DMS153 treated with DMSO at 0.1 percent for 48 hours (cell line): Measurements from ENCODE around the gene USP12.

ENCODE experiments used
- DNase-seq: peaks from one replicate; lab custom pipeline; 2025; ENCODE audit not compliant: unreplicated experiment; lab: John Stamatoyannopoulos, UW

USP12 gene

DNA sequence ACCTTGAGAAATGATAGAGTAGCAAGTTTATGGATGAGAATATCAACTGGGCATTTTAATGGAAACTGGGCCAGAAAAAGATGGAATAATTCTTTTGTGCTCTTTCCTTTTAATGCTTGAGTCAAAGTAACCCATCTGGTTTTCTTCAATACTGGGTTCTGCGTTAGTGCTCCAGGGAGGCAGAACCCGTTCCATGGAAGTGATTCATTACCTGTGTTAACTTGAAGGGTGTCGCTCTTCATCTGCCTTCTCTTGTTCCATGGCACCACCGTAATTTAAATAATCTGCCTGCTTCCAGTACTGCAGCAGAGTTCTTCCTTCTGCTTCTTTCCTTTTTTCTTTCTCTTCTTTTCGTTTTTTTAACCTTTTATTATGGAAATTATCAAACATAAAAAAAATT lies 14.7 kb upstream of the USP12 start:
- no peak for DNase-seq

DNA sequence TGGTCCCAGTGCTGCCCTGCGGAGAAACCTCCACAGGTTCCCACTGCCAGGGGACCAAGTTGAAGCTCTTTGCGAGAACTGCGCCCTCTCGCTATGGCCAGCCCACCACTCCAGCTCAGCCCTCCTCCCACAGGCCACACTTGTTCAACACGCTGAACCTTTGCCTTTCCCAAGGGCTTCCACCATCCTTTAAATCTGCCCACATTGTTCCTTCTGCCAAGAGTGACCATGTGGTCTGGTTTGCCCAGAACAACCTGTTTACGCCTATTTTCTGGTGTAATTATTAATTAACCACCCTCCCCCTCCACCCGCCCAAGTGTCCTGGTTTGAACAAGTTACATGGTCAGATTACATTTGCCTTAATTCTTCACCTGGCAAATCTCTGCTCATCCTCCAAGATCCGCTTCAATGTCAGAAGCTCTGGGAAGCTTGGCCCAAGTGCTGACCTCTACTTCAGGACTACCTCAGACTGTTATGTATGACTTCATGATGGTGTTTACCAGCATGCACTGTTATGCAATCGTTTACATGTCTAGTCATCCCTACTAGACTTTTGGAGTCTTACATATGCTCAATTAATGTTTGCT lies 12.0 kb upstream of the USP12 start:
- DNase-seq = no peak

DNA sequence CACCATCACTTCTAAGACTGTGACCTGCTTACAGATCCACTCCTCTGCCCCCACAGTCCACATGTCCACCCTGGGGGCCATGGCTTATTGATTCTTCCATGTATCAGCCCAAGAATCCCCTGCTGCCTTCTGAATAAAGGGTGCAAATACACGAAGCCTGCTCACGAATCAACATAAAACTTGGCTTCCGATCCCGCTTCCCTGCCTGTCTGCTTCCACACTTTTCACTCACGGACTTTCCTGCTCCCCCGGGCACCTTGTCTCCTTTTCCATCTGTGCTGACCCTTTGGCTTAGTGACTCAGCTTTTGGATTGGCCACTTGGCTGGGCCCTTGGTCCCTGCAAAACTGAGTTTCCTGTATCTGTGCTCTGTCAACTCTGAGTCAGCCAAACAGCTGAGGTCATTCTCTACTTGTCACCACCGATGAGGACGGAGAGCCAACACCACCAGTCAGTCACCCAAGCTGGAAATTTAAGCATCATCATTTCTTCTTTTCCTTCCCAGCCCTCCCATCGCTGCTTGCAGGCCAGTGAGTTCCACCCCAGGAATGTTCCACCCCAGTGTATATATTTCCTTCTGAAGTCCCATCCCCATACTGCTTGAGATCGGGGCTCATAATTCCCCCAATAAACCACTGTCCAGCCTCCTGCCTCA lies 11.4 kb upstream of the USP12 start:
- no peak for DNase-seq

DNA sequence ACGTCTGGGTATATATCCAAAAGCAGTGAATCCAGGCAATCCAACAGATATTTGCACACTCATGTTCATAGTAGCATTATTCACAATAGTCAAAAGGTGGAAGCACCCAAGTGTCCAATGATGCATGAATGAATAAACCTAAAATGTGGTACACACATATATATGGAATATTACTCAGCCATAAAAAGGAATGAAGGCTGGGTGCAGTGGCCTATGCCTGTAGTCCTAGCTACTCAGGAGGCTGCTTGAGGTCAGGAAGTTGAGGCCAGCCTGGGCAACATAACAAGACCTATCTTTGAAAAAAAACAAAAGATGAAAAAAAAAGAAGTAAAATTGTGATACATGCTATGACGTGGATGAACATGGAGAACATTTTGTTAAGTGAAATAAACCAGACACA lies 10.4 kb upstream of the USP12 start:
- no peak for DNase-seq

DNA sequence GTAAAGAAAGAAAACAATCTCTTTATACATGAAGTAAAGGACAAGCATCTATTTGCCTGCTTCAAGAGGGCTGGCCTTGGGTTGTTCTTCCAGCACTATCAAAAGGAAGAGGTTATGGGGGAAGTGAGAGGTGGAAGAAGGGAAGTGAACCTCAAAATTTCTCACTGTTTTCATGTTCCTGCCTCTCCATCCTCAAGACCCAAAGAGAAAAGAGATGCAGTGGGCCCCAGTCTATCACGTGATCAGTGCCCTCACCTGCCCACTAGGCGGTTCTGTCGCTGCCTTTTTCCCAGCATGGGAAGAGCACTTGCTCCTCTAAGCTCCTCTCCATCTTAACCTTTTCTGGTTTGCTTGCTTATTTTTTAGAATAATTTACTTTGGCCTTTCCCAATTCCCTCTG lies 6.2 kb upstream of the USP12 start:
- no peak for DNase-seq

DNA sequence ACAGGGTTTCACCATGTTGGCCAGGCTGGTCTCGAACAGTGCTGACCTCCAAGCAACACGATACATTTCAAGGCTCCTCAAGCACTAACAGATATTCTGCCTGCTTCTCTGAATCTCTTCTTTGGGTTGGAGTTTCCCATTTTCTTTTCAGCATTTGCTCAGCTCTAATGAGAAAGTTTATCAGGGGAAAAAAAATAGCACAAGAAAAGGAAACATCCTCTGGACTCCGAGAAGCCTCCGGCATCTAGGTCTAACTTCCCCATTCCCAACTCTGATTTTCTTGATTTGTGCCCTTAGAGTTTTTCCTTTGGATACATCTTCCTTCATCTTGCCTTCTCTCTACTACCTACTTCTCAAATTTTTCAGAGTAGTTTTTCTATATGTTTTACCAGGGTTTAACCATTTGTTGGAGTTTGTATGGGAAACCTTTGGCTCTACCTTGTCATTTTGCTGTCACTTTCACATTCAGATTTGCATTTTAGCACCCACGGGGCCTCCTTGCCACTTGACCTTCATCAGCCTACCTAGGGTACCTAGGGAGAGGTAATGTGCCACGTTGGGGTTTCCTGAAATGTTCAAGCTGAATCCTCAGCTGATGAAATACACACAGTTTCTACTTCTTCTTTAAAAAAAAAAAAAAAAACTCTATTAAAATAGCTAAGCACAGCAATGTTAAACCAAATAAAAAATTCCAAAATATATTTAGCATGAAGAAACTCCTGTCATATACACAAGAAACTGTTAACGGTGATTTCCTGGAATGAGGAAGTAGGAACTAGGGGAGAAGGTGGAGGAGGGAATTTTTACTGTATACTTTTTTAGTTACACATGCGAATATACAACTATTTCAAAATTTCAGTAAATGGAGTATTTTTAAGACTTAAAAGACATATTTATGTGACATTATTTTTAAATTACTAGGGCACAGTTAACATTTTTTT lies 5.1 kb upstream of the USP12 start:
- no peak for DNase-seq

DNA sequence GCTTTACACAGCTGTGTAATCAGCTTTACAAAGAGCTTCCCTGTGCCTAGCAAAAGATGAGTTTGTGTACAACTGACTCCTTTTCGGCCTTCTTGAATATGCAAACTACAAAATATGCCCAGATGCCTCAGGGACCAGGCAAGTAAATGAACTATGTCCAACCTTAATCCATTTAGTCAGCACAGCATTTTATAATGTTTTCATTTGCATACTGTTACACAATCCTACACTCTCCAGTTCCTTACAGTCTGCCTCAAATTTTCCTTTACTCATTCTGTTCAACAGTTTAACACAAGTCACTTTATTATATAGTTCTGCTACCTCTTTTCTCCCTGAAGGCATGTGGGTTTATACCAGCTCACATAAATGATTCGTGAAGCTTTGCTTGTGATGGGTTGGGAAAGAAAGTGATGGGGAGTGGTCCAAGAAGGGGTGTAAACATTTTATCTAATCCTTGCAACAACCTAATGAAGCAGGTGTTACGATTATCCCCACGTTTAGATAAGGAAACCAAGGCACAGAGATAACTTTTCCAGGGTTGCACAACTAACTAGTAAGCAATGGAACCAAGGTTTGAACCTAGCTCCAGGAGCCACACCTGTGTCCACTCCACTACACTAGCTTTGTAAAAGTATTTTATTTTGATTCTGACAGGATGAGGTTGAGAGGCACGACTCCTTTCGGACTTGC lies 3.3 kb upstream of the USP12 start:
- DNase-seq = no peak

DNA sequence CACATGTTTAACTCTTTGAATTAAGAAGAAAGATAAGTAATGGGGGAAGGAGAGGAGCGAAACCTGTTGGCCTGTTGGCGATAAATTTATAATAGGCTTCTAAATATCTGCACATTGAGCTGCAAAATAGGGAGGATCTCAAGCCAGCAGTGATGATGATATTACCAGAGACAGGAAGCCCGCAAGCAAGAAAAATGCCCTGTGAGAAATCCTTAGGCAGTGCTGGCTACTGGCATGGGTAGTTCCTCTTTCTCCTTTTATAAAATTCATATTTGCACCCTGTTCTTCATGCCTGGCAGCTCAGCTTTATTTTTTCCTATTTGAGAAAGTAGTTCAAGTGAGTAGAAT lies 858 bp upstream of the USP12 start:
- no peak for DNase-seq

DNA sequence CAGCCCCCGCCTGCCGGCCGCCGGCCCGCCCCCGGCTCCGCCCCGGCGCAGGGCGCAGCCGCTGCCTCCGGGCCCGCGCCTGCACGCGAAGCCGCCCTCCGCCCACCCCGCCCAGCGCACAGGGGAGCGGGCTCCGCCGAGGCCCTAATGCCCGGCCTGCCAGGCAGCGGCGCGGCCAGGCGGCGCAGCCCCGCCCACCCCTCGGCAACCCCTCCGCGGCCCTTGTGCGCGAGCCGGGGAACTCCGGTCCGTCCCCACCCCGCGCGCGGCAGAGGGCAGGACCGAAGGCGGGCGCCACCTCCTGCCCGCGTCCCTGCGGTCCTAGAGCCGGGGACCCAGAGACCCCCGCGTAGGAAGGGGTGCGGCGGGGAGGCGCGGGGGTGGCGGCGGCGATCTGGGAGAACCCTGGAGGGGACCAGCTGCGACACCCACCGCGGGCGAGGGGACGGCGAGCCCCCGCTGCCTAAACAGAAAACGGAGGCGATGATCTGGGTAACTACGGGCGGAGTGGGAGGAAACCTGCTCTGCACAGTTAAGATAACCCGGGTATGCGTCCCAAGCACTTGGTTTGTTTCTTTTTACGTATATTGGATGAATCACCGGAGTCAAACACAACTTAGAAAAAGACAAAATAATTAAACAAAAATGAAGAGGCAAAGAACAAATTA lies 350 bp upstream of the USP12 start:
- peak; percentile 80 for DNase-seq

DNA sequence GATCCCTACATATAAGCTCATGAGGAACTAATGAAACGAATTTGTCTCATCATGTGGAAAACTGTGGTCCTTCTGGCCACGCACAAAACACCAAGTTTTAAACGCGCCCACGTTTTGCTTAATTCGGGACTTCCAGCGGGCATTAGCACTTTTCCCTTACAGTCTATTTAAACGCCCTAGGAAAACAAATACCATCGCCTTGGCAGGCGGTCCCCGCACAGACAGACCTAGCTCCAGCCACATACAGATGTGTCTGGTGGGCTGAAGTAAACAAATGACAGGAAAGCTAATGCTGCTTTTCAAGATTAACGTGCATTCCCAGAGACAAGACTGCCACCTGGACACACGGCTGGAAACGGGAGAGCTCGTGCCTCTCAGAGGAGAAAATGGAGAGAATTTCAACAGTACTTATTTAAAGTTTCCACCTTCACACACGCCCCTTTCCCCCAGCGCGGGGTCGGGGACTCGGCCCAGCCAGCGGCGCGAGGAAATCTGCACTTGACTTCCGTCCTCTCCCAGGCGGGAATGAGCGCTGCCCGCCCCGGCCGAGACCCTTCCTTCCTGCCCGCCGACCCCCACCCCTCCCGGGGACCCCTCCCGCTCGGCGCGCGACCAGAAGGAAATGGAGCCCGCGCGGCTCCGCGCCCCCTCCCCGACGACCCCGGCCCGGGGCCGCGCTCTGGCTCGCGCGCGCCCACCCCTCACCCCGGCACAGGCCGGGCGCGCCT lies 931 bp downstream of the USP12 start:
- no peak for DNase-seq

DNA sequence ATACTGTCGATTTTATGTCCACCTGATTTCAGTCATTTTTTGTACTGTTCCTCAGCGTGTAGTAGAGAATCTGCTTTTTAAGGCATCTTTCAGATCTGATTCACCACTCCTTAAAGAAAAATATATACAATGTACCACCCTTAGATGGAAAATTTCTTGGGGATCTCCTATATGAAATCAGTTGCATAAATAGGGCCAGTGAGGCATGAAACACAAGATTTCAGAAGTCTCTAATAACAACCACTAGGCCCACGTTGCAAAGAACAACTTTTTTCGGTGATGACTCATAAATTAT lies 1.4 kb downstream of the USP12 start:
- no peak for DNase-seq

DNA sequence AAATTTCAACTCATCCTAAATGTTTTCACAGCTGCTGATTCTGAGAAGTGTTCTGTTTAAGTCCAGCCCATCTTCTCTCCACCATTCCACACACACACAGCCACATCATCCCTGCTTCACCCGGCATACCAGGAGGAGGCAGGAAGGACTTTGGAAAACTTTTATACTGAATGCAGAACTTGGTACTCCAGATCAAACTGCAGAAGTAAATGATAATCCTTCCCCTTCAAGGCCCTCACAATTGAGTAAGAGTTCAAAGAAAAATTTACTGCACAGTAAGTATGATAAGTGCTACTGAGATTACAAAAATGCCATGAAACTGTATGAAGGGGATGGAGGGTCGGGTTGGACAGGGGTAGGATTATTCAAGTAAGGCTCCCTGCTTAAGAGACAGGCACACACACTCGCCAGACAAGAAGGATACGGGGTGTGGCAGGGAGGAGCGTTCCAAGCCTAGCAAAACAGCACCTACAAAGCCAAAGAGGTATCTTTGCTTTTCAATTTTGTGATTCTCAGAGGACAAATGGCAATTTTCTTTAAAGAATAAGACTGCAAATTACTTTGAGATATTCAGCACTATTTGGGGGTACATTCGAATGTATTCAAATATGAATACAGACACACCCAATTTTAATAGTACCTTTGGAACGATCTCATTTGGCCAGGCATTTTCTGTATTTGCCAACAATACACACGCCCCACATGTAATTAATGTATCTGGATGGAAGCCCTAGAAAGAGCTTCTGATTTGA lies 2.5 kb downstream of the USP12 start:
- no peak for DNase-seq

DNA sequence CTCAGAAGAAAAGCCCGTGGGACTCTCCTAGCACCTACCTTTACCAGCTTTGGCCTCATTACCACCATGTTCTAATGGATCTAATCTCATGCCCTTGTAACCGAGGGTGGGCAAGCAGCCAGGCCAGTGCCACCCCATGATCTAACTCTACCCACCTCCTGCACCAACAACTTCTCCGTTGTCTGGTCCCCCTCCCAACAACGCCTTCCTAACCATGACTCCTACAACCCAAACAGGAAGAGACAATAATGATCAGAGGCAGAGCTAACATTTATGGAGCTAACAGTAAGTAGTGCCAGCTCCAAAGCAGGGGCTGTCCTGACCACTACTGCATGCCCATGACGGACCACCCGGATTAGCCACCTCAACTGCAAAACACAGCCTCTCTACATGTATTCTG lies 3.5 kb downstream of the USP12 start:
- DNase-seq = no peak

DNA sequence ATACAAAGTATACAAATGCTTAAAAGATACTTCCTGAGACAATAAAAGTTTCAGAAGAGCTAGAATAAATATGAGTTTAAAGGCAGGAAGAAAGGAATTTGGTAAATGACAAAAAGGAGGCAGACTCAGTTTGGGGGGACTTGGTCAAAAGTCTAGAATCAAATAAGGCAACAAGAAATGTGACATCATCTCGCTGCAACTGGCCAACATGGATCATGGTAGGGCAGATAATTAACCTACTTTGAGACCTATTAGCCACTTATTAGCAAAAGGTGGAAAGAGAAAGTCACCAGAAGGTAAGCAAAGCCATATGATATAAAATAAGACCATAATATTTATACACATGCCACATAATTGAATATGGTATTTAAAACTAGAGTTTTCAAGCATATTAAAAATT lies 5.3 kb downstream of the USP12 start:
- DNase-seq = no peak

DNA sequence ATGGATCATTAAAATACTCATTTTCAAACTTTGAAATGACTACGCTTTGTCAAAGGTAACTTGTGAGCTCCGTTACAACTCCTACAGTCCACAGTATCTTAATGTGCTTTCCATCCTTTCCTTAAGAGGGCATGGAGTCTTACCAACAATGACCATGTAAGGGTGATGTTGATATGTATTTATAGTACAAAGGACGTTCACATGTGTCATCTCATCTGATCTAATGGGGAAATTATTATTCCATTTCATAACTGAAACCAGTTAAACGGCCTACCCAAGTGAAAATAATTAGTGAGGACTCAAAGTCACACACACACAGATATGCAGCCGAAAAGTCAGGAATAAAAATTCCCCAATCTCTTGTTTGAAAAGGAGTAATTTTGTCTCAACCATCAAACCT lies 9.6 kb downstream of the USP12 start:
- DNase-seq = no peak

DNA sequence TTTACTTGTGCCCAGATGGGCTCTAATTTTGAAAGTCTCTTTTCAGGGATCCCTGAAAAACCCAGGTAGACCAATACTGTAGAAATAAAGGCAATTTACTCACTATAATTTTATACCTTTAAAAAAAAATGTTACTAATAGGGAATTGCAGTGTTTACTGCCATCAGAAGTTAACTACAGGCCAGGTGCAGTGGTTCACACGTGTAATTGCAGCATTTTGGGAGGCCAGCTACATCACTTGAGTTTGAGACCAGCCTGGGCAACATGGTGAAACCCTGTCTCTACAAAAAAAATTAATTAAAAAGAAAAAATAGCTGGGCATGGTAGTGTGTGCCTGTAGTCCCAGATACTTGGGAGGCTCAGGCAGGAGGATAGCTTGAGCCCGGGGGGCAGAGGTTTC lies 10.2 kb downstream of the USP12 start:
- no peak for DNase-seq

DNA sequence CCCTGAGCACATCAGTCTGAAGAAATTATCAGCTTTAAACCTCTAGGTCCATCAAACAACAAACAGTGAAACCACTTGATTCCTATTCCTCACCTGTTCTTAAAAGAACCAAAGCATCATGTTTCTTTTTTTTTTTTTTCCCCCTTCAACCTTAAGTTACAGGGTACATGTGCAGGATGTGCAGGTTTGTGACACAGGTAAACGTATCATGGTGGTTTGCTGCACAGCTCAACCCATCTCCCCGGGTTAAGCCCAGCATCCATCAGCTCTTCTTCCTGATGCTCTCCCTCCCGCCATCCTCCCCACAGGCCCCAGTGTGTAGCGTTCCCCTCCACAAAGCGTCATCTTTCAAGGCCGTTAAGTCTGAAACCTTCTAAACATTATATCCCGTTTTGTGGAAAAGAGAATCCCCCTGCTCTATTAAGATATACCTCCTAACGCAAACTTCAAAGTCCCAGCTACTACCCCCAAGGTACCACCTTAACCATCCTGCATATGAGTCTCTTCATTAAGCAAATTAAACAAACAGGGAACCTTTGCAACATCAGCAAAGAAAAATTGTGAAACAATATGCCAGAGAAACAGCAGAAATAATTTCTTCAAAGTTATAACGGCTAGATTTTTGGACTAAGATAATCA lies 10.8 kb downstream of the USP12 start:
- DNase-seq = no peak

DNA sequence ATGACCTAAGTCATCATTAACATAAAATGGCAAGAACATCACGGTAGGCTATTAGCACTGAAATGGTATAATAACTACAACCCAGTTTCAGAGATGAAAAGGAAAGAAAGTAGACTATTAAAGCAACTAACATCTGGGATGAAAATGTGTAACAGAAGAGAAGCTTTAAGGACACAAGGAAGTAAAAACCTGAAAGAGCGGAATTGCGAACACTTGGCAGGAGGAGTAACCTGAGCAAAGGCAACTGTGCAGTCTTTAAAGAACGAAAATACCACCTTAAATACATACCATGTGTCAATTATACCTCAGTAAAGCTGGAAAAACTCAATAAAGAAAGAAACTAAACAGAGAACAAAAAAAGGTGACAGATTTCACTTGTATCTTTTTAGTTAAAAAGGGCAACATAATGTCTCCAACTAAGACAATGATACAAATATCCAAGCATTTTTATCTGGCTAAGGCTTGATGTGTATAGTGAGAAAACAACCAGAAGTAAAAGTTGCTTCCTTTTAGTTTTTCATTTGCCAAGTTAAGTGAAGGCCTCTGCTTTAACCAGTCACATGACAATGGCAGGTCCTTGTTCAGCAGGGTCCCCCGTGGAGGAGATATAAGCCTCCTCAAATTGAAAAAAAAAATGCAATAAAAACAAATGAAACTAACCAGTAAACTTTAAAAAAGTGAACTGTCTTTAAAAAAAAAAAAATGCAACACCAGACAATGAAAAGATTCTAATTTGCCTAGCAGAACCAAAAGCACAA lies 11.6 kb downstream of the USP12 start:
- no peak for DNase-seq

DNA sequence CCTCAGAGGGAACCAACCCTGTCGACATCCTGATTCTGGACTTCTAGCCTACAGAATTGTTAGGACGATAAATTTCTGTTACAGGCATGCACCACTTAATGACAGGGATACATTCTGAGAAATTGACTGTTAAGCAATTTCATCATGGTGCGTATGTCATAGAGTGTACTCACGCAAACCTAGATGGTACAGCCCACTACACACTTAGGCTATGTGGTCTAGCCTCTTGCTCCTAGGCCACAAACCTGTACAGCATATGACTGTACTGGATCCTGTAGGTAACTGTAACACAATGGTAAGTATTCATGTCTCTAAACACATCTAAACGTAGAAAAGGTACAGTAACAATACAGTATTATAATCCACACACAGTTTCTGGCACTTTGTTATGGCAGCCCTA lies 13.3 kb downstream of the USP12 start:
- no peak for DNase-seq
